Stimulated activated CD4-positive, alpha-beta T cell treated with anti-CD3 and anti-CD28 coated beads, Interleukin-12 subunit alpha, Interleukin-12 subunit beta, amount 100 ng/mL, for 24 hours (primary cell): ENCODE results near the gene TMED7.
A peak's percentile ranks its signal among the peaks of the same experiment; 100 is the strongest.
"Not testable (repeated sequence)": the region's sequence is repeated elsewhere in the genome, so short reads cannot be mapped to it uniquely, and the experiment has no call there.

Source experiments
- DNase-seq, 2 experiments: peaks; one replicate each; pipeline ENCODE4 v3.0.0-alpha.2; 2020; ENCODE audit warnings: low read depth in 2 of 2

TMED7 gene

DNA sequence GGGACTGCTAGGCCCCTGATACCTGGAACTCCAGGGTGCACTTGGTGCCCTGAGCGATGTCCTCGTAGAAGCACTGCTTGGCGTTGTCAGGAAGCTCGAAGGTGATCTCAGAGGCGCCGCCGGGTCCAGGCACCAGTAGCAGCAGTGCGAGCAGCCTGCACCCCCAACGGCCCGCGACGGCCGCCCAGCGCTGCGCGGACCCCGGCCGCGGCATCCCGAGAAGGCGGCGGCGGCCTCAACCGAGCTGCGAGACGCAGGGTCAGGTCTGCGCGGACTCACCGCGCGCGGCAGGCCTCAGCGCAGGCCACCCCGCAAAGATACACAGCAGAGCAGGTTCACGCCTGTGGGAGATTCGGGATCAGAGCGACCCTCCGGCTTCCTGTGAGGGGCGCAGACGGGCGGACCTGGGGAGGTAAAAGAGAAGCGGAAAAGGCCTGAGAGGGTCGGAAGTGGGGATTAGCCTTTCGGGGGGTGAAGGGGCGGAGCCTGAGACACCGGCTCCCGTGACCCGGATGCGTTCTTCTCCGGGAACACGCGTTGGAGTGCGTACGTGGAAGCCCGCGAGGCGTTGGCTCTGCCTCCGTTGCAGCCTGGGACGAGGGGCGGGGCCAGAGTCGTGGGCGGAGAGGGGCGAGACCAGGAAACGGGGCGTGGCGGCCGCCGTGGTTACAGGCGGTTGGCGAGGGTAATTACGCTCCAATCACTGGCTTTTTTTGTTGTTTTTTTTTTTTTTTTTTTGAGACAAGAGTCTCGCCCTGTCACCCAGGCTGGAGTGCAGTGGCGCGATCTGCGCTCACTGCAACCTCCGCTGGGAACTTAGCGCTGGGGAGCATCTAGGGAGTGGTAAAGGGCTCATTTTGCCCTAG is at the start of gene TMED7:
Gene TMED7 (minus strand): TSS at position 458 of the 866 bp plus-strand sequence. CDS start 244 bp downstream, at position 214.
- DNase-seq: peak; percentile 100

DNA sequence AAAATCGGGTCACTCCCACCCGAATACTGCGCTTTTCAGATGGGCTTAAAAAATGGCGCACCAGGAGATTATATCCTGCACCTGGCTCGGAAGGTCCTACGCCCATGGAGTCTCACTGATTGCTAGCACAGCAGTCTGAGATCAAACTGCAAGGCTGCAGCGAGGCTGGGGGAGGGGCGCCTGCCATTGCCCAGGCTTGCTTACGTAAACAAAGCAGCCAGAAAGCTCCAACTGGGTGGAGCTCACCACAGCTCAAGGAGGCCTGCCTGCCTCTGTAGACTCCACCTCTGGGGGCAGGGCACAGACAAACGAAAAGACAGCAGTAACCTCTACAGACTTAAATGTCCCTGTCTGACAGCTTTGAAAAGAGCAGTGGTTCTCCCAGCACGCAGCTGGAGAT is 48.9 kb upstream of the TMED7 start:
- not testable (repeated sequence) for DNase-seq

DNA sequence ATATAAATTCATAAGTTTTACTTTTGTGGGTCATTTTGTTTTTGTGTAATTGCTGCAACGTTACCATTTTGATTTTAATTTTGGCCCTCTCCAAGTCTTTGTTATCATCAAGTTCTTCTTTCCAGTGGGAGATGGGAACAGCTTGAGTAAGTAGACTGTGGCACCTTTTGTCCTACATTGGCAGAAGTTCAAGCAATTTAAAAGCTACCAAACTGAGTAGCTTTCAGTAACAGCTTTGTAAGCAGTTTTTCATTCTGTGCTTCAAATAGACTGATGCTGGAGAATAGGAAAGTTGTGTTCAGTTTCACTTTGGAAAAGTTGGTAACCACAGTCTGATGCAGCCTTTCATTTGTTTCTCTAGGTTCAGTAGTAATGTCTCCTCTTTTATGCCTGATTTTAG is 47.8 kb upstream of the TMED7 start:
- DNase-seq: no peak

DNA sequence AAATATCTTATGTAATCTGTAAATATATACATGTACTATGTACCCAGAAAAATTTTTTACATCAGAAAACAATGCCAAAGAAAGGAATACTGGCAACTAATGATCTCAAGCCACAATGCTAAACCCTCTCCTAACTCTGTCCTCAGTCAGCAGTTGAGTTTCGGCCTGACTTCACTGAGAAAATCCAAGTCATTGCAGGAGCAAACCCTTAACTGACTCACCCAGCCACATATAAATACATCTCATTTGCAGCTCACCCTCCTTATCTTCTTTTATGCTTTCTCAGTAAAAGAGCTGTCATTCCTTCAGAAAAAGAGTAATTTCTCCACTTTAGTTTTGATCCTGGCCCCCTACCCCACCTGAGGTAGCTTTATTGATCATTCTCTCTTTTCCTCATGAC is 46.1 kb upstream of the TMED7 start:
- no peak for DNase-seq

DNA sequence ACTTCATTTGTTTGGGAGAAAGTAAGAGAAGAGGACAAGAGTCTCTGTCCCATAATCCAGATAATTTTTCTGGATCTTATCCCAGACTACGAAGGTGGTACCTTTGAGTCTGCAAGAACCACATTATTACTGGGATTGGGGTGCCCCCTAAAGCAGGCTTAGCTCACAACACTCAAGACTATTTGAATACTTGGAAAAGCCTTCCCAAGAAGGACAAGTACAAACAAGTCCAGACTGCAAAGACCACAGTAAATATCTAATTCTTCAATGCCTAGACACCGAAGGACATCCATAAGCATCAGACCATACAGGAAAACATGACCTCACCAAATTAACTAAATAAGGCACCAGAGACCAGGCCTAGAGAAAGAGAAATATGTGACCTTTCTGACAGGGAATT is 40.2 kb upstream of the TMED7 start:
- no peak for DNase-seq

DNA sequence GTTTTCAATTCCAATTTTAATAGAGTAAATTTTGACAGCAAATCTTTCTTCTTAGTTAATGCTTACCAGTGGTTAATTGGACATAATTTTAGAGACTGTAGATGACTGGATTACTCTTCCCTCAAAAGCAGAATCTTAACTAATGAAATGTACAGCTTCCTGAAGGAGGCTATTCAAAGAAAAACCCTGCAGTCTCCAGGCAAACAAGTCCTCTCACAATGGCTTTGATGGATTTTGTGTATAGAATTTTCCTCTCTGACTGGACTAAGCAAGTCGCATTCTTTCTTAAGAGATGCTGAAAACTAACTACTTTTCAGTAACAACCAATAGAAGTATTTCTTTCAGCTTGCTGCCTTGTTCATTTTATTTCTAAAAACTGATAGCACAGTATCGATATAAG is 35.7 kb upstream of the TMED7 start:
- DNase-seq: no peak

DNA sequence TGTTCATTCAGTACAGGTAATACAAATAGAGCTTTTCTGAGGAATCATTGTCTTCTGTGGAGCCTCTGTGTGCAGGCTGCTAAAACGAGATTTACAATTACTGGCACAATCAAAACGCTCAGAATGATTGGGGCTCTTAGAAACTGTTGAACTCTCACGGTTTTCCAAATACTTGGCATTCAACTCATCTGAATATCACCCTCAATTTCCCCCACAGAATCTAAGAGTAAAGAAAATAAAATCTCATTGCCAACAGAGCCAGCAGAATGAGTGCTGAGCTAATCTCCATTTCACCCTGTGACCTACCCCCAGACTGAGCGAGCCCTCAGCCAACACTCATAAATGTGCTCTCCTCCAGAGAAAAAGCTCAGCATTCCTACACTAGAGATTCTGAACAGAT is 35.3 kb upstream of the TMED7 start:
- no peak for DNase-seq

DNA sequence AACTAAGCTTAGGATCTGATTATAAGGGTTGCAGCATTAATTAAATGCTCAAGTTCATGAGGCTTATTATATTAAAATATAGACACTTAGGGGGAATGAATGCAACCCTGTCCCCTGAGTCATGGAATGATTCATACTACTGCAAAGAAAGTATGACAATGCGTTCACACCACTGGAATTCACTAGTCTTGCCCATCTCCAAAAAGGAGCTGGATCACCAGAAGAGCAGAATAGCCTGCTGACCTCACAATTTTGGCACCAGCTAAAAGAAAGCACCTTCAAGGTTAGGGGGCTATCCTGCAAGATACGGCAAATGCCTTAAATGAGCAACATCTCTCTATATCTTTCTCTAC is 32.0 kb upstream of the TMED7 start:
- DNase-seq: no peak

DNA sequence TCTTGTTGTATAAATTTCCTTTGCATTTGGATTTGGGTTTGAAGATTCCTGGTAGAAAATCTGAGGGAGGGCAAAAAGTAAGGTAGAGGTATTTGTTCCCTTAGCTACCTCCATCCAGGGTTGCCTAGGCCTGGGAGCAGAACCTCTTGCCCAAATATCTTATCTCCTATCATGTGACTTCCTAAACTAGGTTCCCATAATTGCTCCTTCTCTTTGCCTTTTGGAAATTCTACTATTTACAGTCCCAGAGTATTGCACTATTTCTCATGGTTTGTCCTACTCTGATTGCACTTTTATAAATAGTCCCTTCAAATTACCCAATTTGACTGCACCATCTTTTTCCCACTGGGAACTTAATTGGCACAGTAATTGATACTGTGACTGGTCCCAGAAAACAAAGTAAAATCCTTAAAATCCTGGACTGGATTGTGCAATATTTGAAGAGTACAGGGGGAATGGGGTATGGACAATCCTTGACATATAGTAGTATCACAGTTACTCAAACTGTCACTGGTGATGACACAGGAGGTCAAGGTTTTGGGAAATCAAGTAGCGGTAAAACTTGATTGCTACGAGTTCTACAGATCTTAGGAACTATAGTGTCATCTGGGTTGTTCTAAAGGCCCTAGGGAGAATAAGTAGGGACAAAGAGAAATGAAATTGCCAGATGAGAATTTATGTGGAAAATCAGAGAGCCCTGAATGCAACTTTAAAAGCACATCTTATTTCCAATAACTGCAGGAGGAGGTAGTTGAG is 31.5 kb upstream of the TMED7 start:
- no peak for DNase-seq

DNA sequence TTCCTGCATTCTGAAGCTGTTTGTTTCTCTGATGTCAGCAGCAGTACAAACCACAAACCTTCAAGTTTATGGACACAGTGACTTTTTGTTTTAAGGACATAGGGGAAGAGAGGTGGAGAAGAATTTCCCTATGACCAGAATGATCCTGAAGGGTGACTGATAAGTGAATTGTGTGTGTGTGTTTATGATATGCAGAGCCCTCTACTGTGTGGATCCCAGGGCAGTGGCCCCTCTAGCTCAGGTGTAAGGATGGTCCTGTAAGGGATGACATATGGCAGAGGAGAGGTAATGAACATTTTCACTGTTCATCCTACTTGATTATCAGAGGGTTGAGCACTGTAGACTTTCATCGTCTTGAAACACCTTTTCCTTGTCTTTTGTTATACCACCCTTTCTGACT is 30.6 kb upstream of the TMED7 start:
- no peak for DNase-seq

DNA sequence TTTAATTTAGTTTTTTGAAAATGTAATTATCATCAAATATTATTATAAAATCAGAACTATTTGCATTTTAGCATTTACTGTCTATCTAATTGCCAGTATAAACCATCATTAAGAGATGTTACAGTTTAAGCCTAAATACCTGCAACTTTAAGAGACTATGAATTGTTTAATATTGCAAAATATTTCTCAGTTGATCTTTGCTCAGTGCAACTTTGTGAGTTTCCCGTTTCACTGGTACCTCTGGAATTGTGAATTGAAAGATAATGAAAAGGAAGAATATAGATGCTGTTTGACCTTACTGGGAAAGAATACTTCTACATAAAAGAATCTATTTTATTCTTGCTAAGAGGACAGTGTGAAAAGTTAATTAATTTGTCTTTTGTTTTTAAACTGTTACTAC is 30.2 kb upstream of the TMED7 start:
- DNase-seq: no peak

DNA sequence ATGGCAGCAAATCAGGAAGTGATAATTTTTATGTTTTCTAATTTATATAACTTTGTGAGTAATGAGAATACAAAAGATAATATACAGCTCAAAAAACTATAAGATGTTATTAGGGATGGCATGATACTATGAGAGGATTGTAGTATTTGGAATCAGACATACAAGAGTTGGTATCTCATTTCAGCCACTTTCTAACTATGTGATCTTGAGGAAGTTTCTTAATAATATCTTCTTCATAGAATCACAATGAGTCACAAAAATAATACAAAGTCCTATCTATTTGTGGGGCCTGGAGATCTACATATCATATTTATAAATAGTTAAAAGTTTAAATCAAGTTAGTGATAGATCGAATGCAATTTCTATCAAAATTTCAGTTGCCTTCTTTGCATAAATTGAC is 23.7 kb upstream of the TMED7 start:
- no peak for DNase-seq

DNA sequence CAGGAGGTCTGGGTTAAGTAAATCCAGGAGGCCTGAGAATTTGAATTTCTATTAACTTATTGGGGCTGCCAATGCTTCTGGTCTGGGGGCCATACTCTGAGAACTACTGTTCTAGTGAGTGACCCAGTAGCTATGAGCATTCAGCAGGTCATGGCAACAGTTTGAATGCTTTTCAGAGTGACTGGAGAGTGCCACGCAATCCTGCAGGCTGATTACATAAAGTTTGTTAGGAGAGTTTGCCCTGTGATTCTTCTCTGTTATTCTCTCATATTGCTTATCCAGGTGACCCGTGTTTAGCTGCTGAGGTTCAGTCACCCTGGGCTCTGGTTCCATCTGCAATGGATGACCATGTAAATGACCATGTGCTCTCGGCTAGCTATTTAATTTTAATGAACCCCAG is 22.2 kb upstream of the TMED7 start:
- DNase-seq: no peak

DNA sequence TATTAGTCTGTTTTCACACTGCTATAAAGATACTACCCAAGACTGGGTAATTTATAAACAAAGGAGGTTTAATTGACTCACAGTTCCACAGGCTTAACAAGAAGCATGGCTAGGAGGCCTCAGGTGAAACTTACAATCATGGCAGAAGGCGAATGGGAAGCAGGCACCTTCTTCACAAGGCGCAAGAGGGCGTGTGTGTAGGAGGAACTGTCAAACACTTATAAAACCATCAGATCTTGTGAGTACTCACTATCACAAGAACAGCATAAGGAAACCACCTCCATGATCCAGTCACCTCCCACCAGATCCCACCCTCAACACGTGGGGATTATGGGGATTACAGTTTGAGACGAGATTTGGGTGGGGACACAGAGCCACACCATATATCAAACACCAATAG is 19.6 kb upstream of the TMED7 start:
- not testable (repeated sequence) for DNase-seq

DNA sequence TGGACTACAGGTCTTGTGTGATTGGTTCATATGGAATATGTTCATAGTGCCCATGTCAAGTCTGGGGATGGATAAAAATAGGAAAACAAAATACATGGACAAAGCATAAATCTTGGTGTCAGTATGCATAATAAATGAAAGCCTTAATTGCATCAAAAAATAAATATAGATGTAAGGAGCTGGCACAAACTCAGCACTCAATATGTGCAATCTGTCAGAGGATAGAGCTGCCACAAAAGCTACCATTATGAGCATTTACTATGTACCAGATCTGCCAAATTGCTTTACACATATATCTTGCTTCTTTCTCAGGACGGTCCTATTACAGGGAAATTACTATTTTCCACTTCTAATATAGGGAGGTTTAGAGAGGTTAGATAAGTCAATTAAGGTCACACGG is 18.2 kb upstream of the TMED7 start:
- DNase-seq: no peak

DNA sequence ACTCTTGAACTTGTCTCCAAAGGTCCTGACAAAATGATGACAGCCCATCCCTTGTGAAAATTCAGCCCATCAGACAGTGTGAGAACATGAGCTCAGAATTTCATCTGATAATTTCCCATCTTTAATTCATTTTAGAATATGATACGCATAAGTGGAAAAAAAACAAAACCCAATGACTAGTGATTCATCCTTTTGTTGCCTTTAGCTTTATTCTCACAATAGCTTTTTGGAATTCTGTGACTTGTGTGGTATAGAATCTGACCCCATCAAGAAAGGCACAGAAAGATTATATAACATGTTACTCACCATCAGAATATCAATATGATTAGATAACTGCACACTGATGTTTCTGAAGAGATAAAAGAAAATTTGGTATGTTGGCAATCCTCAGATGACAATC is 16.1 kb upstream of the TMED7 start:
- no peak for DNase-seq

DNA sequence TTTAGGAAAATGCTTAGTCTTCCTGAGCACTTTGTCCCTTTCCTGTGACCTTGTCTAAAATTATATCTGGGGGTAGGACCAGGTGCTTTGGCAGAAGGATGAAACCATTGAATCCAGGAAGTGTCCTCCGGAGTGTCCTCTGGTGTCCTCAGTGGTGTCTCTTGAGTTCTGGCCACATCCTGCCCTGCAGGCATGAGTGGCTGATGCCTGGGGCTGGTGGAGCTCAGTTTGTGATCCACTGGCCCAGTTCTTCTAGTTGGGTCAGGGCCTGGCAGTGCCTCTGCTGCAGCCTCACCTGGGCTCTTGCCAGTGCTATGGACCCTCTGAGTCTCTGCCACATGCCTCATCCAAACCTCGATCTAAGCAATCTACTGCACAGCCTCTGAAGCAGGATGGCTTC is 14.4 kb upstream of the TMED7 start:
- DNase-seq: no peak

DNA sequence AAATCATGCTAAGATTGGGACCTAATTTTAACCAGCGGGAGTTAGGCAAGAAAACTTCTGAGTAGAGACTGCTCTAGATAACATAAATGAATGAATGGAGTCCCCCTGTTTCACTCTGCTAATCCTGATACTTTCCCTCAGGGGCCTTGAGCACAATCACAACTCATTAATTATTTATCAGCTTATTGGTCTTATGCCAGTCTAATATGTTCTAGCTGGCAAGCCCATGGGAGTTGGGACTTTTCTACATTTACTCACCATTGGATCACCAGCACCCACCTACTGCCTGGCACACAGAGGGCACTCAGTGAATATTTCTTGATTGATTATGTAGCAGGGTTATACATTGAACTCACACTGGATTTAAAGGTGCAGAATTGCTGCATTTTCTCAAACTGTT is 13.5 kb upstream of the TMED7 start:
- DNase-seq: no peak

DNA sequence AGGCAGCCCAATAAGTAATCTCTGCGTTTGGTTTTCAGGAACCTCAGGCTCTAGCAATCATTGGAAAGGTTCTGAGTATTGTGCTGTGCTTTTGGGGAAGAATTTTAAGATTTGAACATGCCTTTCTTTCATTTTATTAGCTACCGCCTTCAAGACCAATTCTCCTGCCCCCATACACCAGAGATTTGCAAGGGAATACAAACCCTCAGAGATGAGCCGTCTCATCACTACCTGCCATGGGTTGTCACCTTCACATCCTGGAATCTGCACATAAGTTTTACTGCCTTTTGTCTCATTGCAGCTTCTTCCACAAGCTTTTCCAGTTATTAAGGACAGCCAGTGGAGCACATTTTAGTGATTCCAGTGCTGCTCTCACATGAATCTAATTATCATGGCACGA is 11.7 kb upstream of the TMED7 start:
- DNase-seq: no peak

DNA sequence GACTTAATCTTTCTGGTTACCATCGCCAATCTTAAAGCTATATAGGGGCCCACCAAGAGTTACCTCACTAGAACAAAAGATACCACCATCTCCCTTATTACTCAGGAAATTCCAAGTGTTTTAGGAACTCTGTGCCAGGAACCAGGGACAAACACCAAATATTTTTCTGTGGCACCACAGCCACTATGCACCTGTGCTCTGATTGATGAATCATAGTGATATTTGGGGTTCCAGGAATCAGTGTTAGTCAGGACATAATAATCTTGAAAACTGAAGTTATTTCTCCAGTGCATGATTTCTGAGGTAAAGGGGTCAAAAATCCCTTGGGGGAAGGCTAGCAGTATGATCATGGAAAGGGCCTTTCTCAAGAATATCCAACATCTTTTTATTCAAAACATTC is 10.2 kb upstream of the TMED7 start:
- DNase-seq: no peak

DNA sequence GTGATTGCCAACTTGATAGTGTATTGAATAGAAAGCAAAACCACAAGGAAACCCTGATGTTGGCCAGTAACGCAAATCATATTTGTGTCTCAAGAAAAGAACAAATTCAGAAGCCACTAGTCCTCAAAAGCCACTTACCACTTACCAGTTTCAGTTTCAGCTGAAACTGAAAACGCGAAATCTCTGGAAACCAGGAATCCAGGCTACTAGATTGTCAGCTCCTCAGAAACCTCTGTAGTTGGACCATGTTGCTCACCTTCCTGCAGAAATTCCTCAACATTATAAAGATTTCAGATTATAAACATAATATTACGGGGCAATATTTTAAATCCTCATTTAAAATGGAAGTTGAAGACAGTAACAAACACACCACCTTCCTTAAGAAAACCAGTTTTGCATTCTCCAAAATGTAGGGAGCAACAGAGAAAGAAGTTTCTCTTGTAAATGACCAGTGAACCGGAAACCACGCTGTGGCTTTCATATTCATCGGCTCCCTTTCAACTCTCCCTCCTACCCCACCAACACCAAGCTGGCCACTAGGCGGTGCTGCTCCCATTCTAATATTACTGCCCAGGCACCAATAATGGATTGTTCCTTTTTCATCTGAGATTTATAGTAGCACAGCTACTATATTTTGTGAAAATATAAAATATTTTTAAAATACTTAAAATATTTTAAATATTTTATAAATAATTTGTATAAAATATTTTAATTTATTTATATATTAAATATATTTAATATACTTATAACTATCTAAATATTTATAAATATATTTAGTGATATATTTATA is 8.7 kb upstream of the TMED7 start:
- DNase-seq: peak; percentile 59 to 89

DNA sequence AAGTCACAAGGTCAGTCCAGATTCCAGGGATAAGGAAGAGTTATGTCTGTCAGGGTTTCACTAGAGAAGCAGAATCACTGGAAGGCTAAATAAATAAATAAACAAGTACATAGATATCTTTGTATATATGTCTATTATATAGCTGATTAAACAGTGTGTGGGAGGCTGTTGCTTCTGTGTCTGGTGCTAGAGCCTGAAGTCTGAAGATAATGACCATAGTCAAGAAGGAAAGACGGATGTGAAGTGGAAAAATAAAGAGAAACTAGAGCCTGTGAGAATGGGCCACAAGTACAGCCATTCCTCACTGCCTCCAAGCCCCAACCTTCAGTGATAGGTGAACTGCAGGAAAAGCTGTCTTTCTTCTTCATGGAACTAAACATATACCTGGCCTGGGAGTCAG is 4.1 kb upstream of the TMED7 start:
- DNase-seq: no peak
